Stimulated activated CD8-positive, alpha-beta memory T cell treated with anti-CD3 and anti-CD28 coated beads, Interleukin-4, amount 100 ng/mL, for 4 hours (primary cell): ENCODE results near the gene ADAMTS14.
"Not testable (repeated sequence)": the region's sequence is repeated elsewhere in the genome, so short reads cannot be mapped to it uniquely, and the experiment has no call there.

Source experiments
- DNase-seq, 2 donors: peaks; one replicate each; pipeline ENCODE4 v3.0.0-alpha.2; 2020; ENCODE audit warnings: low read depth in 2 of 2, low spot score in 1 of 2

Gene ADAMTS14, protein sequence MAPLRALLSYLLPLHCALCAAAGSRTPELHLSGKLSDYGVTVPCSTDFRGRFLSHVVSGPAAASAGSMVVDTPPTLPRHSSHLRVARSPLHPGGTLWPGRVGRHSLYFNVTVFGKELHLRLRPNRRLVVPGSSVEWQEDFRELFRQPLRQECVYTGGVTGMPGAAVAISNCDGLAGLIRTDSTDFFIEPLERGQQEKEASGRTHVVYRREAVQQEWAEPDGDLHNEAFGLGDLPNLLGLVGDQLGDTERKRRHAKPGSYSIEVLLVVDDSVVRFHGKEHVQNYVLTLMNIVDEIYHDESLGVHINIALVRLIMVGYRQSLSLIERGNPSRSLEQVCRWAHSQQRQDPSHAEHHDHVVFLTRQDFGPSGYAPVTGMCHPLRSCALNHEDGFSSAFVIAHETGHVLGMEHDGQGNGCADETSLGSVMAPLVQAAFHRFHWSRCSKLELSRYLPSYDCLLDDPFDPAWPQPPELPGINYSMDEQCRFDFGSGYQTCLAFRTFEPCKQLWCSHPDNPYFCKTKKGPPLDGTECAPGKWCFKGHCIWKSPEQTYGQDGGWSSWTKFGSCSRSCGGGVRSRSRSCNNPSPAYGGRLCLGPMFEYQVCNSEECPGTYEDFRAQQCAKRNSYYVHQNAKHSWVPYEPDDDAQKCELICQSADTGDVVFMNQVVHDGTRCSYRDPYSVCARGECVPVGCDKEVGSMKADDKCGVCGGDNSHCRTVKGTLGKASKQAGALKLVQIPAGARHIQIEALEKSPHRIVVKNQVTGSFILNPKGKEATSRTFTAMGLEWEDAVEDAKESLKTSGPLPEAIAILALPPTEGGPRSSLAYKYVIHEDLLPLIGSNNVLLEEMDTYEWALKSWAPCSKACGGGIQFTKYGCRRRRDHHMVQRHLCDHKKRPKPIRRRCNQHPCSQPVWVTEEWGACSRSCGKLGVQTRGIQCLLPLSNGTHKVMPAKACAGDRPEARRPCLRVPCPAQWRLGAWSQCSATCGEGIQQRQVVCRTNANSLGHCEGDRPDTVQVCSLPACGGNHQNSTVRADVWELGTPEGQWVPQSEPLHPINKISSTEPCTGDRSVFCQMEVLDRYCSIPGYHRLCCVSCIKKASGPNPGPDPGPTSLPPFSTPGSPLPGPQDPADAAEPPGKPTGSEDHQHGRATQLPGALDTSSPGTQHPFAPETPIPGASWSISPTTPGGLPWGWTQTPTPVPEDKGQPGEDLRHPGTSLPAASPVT

DNA sequence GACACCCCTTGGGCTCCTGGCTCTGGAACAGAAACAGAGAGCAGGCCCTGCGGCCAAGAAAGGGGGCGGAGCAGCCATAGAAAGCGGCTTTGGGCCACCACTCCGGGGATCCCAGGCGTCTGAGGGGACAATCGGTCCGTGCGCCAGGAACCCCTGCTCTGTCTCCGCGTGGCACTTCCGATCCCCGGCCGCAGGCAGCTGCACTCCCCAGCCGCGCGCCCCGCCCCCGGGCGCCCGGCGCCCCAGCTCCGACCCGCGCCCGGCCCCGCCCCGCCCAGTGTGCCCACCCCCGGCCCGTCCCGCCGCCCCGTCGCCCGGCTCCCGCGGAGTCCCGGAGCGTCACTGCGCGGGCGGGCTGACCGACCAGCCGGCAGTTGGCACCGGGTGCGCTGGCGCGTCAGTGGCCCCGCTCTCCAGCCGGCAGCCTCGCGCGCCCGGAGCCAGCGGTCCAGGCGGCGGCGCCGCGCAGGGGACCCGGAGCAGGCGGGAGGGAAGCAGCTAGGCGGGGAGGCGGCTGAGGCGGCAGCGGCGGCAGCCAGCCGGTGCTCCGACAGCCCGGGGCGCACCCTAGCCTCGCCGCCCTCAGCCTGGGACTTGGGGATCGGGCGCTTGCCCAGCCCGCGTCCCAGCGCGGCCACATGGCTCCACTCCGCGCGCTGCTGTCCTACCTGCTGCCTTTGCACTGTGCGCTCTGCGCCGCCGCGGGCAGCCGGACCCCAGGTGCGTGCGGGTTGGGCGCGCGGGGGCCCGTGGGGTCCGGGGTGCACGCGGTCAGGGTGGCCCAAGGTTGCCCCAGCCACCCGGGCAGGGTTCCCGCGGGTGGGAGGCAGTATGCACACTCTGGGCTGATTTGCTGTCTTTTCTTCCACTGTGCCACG lies at the start of gene ADAMTS14:
Gene ADAMTS14, plus strand, starts transcription at position 342 of the 878 bp plus-strand sequence. Its CDS starts 297 bp downstream, at position 639.
- DNase-seq: no peak

DNA sequence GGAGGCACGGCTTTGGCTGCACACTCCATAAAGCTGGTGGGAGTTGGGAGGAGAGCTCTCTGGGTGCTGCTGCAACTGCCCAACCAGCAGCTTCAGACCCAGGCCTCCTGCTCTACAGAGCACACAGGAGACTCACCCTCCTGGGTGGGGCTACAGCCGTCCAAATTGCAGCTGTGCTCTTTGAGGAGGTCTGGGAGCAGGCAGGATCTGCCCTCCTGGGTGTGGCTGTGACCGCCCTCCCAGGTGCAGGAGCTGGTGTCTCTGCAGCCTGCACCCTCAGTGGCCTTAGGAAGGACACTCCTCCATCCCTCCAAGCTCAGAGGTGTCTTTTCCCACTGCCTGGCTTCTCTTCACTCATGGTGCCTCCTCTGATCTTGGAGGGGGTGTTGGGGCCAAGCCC lies 49.8 kb upstream of the ADAMTS14 start:
- DNase-seq: no peak

DNA sequence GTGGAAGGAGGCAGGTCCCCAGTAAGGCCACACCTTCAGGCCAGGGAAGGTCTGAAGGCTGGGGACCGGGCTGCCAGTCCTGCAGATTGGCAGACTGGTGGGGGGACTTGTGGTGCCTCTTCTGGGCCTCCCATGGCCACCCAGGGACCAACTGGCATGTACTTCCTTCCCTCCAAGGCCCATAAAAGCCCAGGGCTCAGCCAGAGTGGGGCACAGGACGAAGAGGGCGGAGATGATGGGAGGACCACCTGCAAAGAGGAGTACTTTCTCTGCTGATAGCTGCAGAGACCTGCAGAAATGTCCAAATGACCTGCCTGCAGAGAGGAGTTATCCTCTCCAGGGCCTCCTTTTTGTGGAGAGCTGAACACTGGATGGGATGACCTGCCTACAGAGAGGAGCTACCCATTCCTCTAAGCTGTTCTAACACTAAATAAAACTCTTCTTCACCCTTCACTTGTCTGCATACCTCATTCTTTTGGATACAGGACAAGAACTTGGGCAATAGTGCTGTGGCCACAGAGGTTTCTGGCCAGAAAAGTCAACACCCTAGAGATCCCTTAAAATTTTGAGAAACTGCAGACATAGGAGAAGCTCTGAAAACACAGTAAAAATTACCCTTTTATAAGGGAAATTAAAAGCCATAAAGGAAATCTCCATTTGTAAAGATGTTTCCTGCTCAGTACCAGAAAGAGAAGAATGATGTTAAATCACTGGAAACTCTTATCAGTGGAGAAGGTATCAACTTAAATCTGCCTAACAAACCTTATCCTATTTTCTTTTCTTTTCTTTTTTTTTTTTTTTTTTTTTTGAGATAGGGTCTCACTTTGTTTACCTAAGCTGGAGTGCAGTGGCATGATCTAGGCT lies 49.1 kb upstream of the ADAMTS14 start:
- no peak for DNase-seq

DNA sequence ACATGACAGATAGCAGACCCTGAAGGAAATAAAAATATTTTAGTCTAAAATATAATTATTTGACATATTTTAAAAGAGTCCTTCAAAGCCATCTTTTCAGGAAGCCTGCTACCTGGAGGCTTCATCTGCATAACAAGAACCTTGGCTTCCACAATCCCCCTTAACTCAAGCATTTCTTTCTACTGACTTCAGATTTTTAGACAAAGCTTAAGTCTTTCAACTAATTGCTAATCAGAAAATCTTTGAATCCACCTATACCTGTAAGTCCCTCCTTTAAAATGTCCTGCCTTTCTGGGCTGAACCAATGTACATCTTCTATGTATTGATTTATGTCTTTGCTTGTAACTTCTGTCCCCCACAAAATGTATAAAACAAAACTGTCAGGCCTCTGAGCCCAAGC lies 46.2 kb upstream of the ADAMTS14 start:
- no peak for DNase-seq

DNA sequence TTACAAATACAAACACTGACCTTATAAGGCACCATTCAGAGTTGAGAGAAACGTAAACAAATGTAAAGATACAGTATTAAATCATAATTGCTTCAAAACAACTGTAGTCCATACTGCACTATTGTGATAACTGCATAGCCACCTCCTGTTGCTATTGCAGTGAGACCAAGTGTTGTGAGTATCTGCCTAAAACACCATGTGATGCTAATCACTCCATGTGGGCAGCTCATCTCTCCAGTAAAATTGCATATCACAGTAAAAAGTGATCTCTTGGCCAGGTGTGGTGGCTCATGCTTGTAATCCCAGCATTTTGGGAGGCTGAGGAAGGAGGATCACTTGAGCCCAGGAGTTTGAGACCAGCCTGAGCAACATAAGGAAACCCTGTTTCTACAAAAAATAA lies 43.0 kb upstream of the ADAMTS14 start:
- DNase-seq: no peak

DNA sequence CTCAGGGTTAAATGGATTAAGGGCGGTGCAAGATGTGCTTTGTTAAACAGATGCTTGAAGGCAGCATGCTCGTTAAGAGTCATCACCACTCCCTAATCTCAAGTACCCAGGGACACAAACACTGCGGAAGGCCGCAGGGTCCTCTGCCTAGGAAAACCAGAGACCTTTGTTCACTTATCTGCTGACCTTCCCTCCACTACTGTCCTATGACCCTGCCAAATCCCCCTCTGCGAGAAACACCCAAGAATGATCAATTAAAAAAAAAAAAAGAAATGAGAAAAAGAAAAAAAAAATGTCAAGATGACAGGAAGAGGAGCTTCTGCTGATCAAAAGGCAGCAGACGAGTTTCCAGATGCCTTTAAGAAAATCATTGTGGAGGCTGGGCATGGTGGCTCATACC lies 40.6 kb upstream of the ADAMTS14 start:
- DNase-seq: not testable (repeated sequence)

DNA sequence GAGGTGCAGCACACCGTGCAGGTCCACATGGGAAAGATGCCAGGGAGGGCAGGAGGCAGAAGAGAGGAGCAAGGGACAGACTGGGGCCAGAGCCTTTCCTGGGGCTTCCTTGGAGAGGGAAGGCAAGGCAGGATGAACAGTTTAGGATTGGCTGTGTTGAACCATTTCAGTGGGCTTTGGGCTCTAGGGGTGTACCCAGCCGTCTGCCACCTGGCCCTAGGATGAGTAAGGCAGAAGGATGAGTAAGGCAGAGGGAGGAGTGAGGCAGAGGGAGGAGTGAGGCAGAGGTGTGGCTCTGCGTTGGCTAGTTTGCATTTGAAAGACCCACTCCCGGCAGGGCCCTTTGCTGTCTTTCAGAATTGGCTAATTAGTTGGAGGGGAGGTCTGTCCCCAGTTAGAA lies 38.3 kb upstream of the ADAMTS14 start:
- no peak for DNase-seq

DNA sequence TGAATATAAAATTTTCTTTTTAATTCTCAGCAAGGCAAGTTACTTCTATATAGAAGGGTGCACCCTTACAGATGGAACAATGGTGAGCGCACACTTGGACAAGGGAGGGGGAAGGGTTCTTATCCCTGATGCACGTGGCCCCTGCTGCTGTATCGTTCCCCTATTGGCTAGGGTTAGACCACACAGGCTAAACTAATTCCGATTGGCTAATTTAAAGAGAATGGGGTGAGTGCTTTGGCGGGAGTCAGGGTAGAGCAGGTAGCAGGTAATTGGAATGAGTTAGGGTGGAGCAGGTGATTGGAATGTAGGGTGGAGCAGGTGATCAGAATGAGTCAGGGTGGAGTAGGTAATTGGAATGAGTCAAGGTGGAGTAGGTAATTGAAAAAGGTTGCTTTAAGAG lies 37.8 kb upstream of the ADAMTS14 start:
- DNase-seq: not testable (repeated sequence)

DNA sequence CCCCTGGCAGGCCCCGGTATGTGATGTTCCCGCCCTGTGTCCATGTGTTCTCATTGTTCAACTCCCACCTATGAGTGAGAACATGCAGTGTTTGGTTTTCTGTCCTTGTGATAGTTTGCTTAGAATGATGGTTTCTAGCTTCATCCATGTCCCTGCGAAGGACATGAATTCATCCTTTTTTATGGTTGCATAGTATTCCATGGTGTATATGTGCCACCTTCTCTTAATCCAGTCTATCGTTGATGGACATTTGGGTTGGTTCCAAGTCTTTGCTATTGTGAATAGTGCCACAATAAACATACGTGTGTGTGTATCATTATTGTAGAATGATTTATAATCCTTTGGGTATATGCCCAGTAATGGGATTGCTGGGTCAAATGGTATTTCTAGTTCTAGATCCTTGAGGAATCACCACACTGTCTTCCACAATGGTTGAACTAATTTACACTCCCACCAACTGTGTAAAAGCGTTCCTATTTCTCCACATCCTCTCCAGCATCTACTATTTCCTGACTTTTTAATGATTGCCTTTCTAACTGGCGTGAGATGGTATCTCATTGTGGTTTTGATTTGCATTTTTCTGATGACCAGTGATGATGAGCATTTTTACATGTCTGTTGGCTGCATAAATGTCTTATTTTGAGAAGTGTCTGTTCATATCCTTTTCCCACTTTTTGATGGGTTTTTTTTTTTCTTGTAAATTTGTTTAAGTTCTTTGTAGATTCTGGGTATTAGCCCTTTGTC lies 32.5 kb upstream of the ADAMTS14 start:
- DNase-seq: not testable (repeated sequence)

DNA sequence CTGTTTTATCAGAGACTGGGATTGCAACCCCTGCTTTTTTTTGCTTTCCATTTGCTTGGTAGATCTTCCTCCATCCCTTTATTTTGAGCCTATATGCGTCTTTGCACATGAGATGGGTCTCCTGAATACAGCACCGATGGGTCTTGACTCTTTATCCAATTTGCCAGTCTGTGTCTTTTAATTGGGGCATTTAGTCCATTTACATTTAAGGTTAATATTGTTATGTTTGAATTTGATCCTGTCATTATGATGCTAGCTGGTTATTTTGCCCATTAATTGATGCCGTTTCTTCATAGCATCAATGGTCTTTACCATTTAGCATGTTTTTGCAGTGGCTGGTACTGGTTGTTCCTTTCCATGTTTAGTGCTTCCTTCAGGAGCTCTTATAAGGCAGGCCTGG lies 29.0 kb upstream of the ADAMTS14 start:
- not testable (repeated sequence) for DNase-seq

DNA sequence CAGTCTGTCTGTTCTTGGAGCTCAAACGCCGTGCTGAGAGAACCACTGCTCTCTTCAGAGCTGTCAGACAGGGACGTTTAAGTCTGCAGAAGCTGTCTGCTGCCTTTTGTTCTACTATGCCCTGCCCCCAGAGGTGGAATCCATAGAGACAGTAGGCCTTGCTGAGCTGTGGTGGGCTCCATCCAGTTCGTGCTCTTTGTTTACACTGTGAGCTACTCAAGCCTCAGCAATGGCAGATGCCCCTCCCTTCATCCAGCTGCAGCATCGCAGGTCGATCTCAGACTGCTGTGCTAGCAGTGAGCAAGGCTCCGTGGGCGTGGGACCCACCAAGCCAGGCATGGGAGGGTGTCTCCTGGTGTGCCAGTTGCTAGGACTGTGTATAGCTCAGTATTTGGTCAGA lies 27.3 kb upstream of the ADAMTS14 start:
- DNase-seq: not testable (repeated sequence)

DNA sequence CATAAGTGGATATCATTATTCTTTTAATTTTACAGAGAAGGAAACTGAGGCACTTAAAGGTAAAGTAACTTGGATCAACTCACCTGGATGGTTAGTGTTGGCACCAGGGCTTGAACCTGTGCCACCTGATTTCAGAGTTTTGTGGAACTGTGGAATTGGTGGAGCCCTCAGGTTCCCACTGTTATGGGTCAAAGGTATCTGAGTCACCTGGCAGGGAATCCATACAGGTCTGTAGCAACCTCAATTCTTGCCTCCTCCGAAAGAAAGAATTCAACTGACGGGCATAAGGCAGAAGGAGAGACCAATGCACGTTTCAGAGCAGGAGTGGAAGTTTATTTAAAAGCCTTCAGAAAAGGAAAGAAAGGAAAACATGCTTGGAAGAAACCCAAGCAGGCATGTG lies 25.2 kb upstream of the ADAMTS14 start:
- DNase-seq: no peak

DNA sequence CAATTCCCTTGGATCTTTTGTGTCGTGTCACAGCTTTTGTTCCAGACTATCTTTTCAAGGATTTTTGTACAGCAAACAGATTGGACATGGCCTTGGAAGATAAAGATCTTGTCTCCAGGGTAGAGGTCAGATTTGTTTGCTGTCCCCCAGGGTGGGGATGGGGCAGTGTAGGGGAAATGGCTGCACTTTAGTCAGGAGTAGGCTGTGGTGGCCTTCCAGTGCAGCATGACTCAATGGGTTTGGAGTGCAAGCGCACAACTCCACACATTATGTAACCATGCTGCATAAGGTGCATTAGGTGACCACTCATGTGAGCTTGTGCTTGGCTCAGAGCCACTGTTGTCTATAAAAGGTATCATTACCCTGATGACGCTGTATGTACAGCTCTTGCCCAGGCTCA lies 23.9 kb upstream of the ADAMTS14 start:
- DNase-seq: no peak

DNA sequence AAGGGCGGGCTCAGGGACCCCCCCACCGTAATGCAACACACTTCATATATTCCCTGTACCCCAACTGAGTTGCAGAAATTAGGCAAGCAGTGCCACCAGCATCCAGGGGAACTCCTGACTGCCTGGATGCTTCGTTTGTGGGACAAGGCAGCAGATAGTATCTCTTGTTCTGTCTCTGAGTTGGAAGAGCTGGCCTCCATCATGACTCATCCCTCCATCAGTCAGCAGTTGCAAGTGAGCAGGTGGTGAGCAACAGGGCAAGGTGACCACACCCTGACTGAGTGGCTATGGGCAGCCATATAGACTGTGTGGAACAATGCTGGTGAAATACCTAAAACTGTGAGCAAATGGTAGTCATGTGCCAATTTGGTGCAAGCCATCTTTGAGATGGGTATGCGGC lies 22.8 kb upstream of the ADAMTS14 start:
- no peak for DNase-seq

DNA sequence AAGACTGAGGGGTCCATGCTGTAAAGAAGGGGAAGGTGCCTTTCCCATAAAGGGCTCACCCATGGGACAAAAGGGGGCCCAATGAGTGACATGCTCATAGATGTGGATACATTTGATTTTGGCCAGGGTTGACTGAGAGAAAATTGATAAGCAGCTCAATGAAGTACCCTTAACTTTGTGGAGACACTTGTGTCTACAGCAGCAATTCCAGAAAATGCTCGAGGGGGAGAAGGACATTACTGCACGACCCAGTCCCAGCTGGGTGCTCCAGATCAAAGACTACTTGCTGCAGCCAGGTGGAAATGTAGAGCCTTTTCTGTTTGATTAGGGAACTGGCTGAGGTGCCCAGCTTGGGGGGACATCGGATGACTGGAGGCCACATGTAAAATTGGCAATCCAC lies 22.2 kb upstream of the ADAMTS14 start:
- DNase-seq: no peak

DNA sequence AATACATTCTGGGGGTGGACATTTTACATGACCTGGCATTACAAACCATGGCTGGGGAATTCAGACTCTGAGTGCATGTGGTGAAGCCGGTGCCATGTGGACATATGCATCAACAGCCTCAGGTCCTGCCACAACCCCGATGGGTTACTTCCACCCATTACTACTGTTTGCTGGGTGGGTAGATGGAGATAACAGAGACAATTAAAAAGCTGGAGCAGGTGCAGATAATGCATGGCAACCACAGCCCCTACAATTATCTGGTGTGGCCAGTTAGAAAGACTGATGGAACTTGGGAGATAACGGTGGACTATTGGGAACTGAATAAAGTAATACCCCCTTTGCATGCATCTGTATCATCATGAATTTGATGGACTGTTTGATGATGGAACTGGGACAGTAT lies 21.6 kb upstream of the ADAMTS14 start:
- DNase-seq: no peak

DNA sequence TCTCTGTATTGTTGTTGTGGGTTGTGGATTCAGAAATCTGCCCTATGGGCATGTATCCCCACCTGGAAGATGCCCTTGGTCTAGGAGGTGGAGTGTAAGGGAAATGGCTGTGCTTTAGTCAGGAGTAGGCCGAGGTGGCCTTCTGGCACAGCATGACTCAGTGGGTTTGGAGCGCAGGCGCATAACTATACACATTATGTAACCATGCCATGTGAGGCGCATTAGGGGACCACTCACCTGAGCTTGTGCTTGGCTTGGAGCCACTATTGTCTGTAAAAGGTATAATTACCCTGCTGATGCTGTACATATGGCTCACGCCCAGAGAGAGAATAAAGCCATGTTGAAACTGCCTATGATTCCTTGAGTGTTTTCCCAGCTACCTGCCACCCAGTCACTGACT lies 20.6 kb upstream of the ADAMTS14 start:
- no peak for DNase-seq

DNA sequence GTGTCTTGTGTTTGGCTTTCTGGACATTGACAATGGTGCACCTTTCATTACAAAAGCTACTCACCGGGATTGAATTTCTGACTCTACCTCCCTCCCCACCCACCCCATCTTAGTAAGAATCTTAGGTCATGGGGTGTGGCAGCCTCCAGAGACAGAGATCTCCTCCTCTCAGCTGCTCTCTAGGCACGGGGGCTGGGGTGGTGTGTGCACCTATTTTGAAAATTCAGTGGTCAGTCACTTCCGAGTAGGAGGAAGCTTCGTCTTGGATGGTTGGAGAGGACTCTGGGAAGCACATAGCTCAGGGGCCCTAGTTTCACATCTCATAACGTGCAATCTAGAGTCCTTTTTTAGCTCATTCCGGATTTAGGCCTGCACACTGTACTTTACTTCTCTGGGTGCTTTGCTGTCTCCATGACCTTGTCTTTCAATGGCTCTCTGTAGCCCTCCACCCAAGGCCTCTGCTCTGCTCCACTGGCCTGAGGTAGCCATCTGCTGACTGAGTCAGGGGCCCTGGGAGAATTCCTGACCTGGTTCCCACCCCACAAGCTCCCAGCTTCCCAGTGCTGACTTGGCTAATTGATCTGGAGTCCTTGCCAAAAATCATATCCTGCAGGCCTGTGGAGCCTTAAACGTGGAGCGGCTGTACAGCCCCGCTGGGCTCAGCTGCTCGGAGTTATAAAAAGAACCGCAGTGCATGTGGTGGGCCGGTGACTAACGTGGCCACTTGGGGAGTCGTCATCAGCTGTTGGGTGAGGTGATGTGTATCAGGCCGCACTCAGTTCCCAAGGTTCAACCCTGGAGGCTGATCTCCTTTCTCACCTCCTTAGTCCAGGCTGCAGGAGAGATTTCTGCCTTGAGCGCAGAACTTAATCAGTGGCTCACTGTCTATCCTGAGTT lies 19.3 kb upstream of the ADAMTS14 start:
- DNase-seq: no peak
